H54 (cell line): ENCODE data around the gene LRMDA.

Source experiments
- DNase-seq: peaks from one replicate; pipeline ENCODE4 v3.0.0; 2011; ENCODE audit warnings: low spot score, mixed read lengths; ENCODE audit not compliant: insufficient read length
- FAIRE-seq: peaks from 3 replicates; lab custom pipeline; 2011; peaks lifted over from hg19 to GRCh38; lab: Jason Lieb, UNC
- POLR2A ChIP-seq: IDR thresholded peaks from 2 replicates; pipeline ENCODE4 v1.6.1; 2011; ENCODE audit warnings: low read depth, mild to moderate bottlenecking, low read length

Gene LRMDA

DNA sequence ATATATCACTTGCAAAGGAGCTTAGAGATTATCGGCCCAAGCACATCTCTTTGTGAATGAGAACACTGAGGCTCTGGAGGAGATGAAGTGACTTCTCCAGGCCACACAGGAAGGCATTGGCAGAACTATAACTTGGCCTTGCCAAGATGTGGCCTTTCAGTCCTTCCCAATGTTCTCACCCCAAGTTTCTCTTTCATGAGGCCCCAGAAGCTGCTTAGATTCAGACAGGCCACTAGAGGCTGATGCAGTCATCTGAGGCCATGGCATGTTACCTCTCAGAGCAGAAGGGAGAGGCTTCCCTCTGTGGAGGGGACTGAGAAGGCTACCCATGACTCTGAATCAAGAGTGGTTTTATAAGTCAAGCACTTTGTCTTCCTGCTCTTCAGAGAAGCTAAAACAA lies 1003.7 kb downstream of the LRMDA start:
- no peak for TF ChIP-seq POLR2A
- no peak for FAIRE-seq
- no peak for DNase-seq

DNA sequence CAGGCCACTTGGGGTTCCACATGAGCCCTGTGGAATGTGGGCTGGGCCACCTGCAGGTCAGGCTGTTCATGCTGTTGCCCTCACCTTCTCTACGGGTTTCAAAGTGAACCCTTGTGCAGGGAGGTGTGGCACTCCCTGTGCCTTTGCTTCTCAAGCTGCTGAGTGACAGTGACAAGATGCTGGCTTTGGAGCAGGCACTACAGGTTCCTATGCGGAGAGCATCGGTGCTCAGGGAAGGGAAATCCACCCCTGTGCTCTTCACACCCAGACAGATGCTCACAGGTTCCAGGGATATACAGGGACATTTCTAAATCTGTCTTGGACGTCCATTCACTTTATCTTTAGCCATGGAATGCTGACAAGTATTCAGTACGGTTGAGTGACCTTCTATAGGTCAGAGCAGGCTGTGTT lies 1005.0 kb downstream of the LRMDA start:
- no peak for DNase-seq
- FAIRE-seq = no peak
- TF ChIP-seq POLR2A = no peak

DNA sequence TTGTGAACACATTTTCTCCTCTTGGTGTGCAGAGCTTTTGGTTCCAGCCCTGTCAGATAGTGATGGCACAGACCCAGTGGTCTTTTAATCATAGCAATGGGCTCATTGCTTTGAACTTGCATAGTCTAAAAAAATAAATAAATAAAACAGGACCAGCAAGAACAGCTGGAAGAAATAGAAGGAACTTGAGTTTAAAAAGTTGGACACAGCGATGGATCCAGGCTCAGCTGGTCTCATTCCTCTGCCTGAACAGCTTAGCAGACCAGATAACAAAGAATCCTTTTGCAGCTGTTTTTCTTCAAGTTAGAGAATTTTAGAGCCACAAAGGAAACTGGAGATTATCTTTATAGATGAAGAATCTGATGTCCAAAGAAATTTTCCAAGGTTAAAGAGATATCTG lies 1005.6 kb downstream of the LRMDA start:
- TF ChIP-seq POLR2A = no peak
- DNase-seq (no peak), FAIRE-seq (no peak)

DNA sequence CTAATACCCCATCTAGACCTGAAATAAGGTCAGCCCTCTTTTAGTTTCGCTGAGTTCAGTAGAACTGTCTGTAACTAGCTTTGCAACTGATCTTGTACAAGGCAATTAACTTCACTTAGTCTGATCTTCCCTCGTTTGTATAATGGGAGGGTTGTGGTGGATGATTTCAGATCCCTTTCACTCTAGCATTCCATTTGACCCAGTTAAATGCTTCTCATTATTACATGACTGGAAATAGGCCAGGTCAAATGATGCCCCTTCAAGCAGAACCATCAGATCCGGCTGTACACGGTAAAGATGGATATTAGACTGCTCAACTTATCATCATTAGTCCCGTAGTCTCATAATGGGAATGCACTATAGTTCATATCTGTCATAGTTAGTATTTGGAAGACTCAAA lies 1009.0 kb downstream of the LRMDA start:
- no peak for DNase-seq
- no peak for TF ChIP-seq POLR2A
- FAIRE-seq = no peak

DNA sequence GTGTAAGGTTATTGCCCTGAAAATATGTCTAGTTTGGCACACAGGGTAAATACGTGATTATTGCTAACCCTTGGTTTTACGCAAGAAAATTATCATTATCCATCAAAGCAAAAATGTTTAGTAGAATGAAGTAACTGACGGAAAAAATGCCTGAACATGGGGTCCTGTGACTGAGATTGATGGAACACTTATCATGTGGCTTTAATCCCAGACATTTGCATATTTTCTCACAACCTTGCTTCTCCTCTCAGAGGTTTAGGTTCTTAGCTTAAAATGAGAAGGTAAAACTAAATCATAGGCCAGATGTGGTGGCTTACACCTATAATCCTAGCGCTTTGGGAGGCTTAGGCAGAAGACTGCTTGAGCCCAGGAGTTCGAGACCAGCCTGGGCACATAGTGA lies 1010.7 kb downstream of the LRMDA start:
- FAIRE-seq (no peak), DNase-seq (no peak)
- no peak for TF ChIP-seq POLR2A

DNA sequence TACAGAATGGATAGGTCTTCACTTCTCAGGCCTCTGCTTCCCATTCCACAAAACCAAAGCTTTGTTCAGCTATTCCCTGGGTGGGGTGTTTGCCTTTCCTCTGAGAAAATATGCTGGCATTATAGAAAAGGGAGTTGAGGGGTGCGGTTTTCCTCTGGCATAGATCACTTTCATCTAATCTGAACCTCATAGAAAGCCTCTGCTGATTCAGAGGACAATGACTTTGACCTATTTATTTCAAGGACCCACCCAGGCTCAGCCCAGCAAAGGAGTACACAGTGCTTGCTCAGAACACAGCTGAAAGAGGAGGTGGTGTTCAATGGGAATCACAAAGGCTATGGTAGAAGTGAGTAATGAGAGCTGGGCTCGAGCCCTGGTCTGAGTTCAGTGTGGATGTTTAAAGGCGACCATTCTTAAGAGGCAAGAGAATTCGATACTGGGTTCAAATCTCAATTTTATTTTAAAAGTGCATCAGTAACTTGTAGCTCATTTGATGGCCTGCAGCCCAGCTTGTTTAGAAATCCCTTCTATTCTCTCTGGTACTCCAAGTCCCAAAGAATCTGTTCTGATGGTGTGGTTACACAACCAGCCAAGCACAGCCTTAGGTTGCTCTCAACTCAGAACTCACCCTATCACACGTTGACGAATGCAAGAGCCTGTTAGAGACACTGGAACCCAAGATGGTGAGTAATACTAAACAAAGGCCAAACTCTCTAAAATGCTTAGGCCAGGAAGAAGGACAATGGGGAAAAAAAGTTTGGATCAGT lies 1012.8 kb downstream of the LRMDA start:
- DNase-seq = no peak
- TF ChIP-seq POLR2A = no peak
- peak; percentile 20 for FAIRE-seq

DNA sequence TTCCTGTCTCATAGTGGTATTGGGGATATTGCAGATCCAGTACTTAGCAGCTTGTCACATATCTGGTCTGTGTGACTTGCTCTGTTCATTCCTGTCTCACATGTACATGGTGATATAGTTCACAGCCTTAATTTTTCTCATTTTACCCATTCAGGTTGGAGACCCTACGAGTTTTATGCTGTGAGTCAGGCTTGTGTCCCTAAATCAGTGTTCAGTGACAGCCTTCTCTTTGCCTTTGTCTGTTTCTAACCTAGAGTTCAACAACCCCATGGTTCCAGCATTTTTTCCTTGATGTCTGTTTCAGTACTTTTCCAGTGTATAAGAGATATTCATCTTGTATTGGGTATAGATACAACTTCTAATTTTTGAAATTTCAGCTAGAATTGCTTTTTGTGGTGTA lies 1016.2 kb downstream of the LRMDA start:
- no peak for FAIRE-seq
- no peak for DNase-seq
- no peak for TF ChIP-seq POLR2A

DNA sequence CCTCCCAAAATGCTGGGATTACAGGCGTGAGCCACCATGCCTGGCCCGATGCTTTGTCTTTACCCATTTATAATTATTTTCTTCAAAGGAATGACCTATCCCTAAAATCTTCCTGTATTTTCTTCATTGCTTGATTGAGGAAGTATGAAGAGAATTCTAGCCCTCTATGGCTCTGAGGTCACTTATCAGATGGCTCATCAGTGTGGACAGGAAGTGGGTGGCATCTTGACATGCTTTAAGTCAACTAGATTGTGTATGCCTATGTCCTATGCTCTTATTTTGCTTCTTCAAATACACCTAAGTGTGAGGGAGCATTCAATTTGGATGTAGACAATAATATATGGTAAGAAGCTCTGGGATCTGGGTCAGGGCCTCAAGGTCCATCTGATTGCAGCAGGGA lies 1020.5 kb downstream of the LRMDA start:
- FAIRE-seq = no peak
- no peak for DNase-seq
- no peak for TF ChIP-seq POLR2A

DNA sequence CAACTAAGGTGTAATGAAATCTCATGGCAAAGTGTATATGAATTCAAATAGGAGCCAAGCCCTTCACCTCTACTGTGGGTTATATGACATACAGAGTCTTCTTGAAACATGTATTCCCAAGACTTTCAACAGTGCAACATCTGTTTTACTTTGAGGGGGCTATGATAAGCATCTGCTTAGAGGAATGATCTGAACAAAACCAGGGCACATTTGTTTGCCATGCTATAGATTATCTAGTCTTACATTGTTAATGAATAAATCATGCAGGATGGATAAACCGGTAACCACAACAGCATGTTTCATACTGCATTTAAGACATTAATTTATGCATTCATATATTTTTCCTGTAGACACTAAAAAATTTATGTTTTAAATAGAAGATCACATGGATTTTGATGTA lies 1021.9 kb downstream of the LRMDA start:
- no peak for TF ChIP-seq POLR2A
- DNase-seq (no peak), FAIRE-seq (no peak)

DNA sequence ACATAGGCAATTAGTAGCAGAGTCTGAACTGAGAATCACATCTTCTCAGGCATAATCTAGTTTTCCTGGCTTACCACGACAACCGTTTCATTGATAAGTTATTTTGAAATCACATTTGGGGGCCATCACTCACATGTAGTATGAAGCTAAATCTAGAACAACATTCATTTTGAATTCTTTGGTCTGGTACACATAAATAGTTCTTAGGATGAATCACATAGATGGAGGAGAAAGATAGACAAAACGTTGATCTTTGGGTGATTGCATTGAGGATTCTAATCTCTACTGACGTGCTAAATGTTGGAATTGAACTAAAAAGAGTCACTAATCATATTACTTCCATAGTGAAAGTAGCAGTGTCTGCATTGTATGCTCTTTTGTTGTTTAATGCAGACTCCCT lies 1022.6 kb downstream of the LRMDA start:
- FAIRE-seq (peak; percentile 80), DNase-seq (no peak)
- TF ChIP-seq POLR2A = no peak

DNA sequence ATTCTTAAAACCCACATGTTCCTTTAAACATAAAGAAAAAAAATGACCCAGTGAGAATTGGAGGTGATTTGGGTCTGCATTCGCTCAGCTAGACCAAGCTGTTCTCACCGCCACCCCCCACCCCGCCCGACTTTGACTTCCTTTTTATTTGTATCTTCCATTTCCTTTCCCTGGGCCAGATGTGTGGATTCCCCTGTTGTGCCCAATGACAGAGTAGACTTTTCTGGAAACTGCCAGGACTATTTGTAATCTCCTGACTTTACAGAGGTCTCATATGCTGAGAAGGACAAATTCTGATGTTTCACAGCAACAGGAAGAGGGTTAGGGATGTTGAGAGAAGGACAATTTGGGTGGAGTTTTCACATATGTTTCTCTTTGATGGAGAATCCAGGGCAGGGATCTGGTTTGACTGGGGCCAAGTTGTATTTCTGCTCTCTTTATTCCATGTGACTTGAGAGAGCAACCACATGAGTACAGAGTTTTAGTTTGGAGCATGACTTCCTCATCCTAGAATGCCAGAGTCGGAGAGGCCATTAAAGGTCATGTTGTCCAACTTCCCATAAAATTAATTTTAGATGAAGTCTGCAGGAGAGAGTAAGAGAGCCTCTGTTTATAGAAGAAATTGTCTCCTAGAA lies 1023.2 kb downstream of the LRMDA start:
- no peak for TF ChIP-seq POLR2A
- DNase-seq (no peak), FAIRE-seq (no peak)

DNA sequence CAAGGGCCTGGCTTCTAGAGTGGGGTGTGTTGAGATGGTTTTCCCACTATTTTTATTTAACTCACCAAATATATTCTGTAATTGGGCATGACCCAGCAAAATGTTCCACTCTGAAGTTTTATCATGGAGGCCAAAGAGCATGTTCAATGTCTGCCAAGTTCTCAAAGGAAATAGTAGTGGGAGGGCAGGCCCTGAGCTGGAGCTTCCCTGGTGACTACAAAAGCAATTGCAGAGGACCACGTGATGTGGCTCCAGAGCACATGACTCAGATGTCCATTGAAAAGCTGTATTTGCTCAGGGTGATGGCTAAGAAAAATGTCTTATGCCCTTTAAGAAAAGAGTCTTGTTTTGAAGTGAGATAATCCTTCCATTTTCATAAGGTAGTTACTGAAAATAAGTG lies 1024.8 kb downstream of the LRMDA start:
- peak; percentile 73 for FAIRE-seq
- TF ChIP-seq POLR2A = no peak
- DNase-seq = no peak

DNA sequence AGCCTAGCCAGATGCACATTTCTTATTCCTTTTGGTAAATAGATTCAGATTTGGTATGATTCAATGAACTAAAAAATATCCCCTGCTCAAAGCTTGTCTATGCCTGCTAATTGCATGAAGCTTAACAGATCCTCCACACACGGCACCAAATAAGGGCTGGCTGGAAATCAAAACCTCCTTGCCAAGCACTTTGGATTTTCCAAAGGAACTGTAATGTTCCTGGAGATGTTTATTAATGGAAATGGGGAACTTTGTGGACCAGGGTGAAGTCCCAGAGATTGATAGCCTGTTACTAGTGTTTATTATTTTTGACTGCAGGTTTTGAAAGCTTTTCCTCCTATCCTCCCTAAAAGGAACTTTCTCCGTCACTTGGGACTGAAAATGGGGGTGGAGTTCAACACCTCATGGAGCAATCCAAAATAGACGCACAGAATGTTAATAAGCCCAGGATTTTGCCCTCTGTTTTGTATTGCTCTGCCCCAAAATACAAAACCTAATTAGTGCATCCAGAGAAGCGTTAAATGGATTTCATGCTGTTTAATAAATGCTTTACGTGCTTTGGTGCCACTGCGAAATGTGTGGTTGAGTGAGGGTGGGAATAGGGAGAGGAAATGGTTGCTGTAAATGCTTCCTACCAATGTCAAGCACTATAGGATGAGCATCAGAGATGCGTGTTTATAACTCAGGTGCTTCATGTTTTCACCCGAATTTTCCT lies 1027.7 kb downstream of the LRMDA start:
- DNase-seq (no peak), FAIRE-seq (no peak)
- TF ChIP-seq POLR2A = no peak

DNA sequence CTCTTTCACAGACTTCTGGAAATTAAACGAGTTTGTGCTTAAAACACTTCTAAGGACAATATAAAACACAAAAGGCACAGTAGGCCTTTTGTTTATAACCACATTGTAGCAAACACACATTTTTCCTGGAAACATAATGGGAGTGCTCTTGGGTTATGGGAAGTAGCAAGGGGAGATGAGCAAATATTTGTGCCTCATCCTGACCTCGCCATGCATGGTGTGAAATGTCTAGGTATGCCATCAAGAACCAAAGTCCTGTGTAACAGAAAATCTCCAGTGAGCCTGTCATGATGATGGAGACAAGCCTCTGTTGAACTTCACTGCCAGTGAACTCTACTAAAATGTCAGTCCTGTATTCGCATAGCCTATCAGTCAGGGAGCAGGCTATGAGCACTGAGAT lies 1029.6 kb downstream of the LRMDA start:
- DNase-seq = no peak
- no peak for TF ChIP-seq POLR2A
- FAIRE-seq = no peak
